ENCODE results near the gene SLC17A8.
"Not testable (repeated sequence)": the region's sequence is repeated elsewhere in the genome, so short reads cannot be mapped to it uniquely, and the experiment has no call there.

DNA sequence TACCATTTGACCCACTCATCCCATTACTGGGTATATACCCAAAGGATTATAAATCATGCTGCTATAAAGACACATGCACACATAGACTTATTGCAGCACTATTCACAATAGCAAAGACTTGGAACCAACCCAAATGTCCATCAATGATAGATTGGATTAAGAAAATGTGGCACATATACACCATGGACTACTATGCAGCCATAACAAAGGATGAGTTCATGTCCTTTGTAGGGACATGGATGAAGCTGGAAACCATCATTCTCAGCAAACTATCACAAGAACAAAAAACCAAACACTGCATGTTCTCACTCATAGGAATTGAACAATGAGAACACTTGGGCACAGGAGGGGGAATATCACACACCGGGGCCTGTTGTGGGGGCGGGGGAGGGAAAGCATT lies 14.0 kb upstream of the SLC17A8 start:
- TF ChIP-seq ZFP30 (CRISPR knock-in tag; IDR thresholded peaks at IDR 0.05); ZNF8 (CRISPR knock-in tag; IDR thresholded peaks at IDR 0.05); PPARA (CRISPR knock-in tag; IDR thresholded peaks at IDR 0.05; ENCODE audit: borderline replicate concordance); TCF4 (CRISPR knock-in tag; IDR thresholded peaks at IDR 0.05; ENCODE audit: borderline replicate concordance); RARB (CRISPR knock-in tag; IDR thresholded peaks at IDR 0.05); ZFP3 (CRISPR knock-in tag; IDR thresholded peaks at IDR 0.05); ZC3H10 (CRISPR knock-in tag; IDR thresholded peaks at IDR 0.05); BACH2 (CRISPR knock-in tag; IDR thresholded peaks at IDR 0.05; ENCODE audit: borderline replicate concordance); ZNF565 (CRISPR knock-in tag; conservative IDR thresholded peaks at IDR 0.05; ENCODE audit: low read depth): not testable (repeated sequence)
- TF ChIP-seq, protein P1, sequence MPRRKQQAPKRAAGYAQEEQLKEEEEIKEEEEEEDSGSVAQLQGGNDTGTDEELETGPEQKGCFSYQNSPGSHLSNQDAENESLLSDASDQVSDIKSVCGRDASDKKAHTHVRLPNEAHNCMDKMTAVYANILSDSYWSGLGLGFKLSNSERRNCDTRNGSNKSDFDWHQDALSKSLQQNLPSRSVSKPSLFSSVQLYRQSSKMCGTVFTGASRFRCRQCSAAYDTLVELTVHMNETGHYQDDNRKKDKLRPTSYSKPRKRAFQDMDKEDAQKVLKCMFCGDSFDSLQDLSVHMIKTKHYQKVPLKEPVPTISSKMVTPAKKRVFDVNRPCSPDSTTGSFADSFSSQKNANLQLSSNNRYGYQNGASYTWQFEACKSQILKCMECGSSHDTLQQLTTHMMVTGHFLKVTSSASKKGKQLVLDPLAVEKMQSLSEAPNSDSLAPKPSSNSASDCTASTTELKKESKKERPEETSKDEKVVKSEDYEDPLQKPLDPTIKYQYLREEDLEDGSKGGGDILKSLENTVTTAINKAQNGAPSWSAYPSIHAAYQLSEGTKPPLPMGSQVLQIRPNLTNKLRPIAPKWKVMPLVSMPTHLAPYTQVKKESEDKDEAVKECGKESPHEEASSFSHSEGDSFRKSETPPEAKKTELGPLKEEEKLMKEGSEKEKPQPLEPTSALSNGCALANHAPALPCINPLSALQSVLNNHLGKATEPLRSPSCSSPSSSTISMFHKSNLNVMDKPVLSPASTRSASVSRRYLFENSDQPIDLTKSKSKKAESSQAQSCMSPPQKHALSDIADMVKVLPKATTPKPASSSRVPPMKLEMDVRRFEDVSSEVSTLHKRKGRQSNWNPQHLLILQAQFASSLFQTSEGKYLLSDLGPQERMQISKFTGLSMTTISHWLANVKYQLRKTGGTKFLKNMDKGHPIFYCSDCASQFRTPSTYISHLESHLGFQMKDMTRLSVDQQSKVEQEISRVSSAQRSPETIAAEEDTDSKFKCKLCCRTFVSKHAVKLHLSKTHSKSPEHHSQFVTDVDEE (CRISPR knock-in tag; IDR thresholded peaks at IDR 0.05): not testable (repeated sequence)
- TF ChIP-seq, protein P2, sequence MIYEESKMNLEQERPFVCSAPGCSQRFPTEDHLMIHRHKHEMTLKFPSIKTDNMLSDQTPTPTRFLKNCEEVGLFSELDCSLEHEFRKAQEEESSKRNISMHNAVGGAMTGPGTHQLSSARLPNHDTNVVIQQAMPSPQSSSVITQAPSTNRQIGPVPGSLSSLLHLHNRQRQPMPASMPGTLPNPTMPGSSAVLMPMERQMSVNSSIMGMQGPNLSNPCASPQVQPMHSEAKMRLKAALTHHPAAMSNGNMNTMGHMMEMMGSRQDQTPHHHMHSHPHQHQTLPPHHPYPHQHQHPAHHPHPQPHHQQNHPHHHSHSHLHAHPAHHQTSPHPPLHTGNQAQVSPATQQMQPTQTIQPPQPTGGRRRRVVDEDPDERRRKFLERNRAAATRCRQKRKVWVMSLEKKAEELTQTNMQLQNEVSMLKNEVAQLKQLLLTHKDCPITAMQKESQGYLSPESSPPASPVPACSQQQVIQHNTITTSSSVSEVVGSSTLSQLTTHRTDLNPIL (CRISPR knock-in tag; IDR thresholded peaks at IDR 0.05; ENCODE audit: low read depth): not testable (repeated sequence)
- TF ChIP-seq, protein P3, sequence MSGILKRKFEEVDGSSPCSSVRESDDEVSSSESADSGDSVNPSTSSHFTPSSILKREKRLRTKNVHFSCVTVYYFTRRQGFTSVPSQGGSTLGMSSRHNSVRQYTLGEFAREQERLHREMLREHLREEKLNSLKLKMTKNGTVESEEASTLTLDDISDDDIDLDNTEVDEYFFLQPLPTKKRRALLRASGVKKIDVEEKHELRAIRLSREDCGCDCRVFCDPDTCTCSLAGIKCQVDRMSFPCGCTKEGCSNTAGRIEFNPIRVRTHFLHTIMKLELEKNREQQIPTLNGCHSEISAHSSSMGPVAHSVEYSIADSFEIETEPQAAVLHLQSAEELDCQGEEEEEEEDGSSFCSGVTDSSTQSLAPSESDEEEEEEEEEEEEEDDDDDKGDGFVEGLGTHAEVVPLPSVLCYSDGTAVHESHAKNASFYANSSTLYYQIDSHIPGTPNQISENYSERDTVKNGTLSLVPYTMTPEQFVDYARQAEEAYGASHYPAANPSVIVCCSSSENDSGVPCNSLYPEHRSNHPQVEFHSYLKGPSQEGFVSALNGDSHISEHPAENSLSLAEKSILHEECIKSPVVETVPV (CRISPR knock-in tag; IDR thresholded peaks at IDR 0.05): not testable (repeated sequence)

All from SK-N-SH treated with all-trans-retinoic acid at 6 μM for 48 hours (cell line).